GM12865 (cell line): ENCODE results near the gene COQ7.
A peak's percentile ranks its signal among the peaks of the same experiment; 100 is the strongest.

Source experiments
- DNase-seq: peaks from one replicate; pipeline ENCODE4 v3.0.0; 2010; ENCODE audit warnings: low read depth
- H3K4me3 ChIP-seq: 2 replicates; pipeline ENCODE4 v1.5.1; 2011; ENCODE audit warnings: mild to moderate bottlenecking, low read depth, low read length, control low read depth
- TF ChIP-seq, protein P1 (sequence below): IDR thresholded peaks from 2 replicates; pipeline ENCODE4 v1.5.1; 2011; ENCODE audit warnings: low read length, control low read depth, low read depth, inconsistent platforms; ENCODE audit not compliant: insufficient read depth; ENCODE audit errors: missing control alignments

COQ7 gene

GRCh38 chr16:19033761-19034160, 33.7 kb upstream of the COQ7 start:
- no peak overlapping the region for H3K4me3 ChIP-seq
- TF ChIP-seq, protein P1, sequence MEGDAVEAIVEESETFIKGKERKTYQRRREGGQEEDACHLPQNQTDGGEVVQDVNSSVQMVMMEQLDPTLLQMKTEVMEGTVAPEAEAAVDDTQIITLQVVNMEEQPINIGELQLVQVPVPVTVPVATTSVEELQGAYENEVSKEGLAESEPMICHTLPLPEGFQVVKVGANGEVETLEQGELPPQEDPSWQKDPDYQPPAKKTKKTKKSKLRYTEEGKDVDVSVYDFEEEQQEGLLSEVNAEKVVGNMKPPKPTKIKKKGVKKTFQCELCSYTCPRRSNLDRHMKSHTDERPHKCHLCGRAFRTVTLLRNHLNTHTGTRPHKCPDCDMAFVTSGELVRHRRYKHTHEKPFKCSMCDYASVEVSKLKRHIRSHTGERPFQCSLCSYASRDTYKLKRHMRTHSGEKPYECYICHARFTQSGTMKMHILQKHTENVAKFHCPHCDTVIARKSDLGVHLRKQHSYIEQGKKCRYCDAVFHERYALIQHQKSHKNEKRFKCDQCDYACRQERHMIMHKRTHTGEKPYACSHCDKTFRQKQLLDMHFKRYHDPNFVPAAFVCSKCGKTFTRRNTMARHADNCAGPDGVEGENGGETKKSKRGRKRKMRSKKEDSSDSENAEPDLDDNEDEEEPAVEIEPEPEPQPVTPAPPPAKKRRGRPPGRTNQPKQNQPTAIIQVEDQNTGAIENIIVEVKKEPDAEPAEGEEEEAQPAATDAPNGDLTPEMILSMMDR = no peak

DNA sequence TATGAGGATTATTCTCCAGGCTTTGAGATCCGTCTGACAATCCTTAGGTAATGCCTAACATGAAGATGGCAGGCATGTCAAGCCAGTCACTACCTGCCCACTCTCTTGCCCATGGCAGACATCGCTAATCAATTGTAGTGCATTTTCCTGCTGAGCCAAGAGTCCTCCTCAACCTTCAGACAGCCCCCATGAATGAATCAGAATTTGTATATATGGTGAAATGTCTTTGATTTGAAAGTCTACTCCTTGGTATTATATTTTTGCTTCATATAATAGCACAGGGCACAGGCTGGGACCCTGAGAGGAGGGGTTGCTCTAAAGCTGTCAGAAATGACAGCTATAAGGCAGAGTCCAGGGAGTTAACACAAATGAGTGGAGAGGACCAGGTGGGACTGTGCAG, 27.0 kb upstream of the COQ7 start:
- TF ChIP-seq, protein P1 = no peak
- H3K4me3 ChIP-seq = no peak overlapping the region
- DNase-seq = no peak

More at GRCh38 chr16:19033761-19034160, 33.7 kb upstream of the COQ7 start:
- no peak for DNase-seq

DNA sequence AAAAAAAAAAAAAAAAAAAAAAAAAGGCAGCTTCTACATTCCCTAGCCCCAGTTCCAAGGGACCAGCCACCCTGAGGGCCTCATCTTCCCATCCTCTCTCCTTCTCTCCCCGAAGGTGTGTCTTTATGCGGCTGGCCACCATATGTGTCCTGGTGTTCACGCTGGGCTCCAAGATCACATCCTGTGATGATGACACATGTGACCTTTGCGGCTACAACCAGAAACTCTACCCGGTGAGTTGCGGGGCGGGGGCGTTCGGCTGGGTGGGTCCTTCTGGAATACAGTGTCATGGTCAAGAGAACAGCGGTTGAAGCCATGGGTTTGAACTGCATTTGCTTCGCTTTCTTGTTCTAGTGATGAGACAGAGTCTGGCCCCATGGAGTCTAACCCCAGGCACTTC, 22.6 kb upstream of the COQ7 start:
- TF ChIP-seq, protein P1 = no peak
- no peak for DNase-seq
- no peak overlapping the region for H3K4me3 ChIP-seq

DNA sequence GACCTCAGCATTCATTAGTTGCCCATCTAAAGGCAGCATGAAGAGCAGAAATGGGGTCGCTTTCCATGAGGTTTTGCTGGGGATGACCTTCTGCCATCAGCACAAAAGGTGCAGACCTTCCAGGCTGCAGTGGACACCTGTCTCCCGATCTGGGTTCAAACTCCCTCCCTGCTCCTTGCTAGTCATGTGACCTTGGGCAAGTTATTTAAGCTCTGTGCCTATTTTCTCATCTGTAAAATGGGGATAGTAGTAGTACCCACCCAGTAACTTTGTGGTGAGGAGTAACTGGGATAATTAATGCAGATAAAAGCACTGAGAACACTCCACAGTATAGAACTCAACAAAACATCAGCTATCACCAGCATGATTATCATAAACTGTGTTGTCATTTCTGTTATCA, 21.4 kb upstream of the COQ7 start:
- no peak for DNase-seq
- H3K4me3 ChIP-seq = no peak overlapping the region
- TF ChIP-seq, protein P1 = no peak

- TF ChIP-seq, protein P1 = no peak
- no peak for DNase-seq
- H3K4me3 ChIP-seq = no peak overlapping the region
Observed at GRCh38 chr16:19062706-19063105, 4.7 kb upstream of the COQ7 start.

- peak overlapping the region; percentile 33 for H3K4me3 ChIP-seq
- TF ChIP-seq, protein P1 = no peak
- DNase-seq = no peak
Observed at GRCh38 chr16:19066988-19067348, 446 bp upstream of the COQ7 start.

GRCh38 chr16:19068237-19068815, 912 bp downstream of the COQ7 start:
- DNase-seq = no peak
- peak overlapping the region; percentile 79 for H3K4me3 ChIP-seq
- TF ChIP-seq, protein P1 = no peak
